Activated CD4-positive, alpha-beta memory T cell treated with anti-CD3 and anti-CD28 coated beads for 36 hours (primary cell): ENCODE results near the gene MYL11. TPM values are rescaled to one million over a fixed set of nuclear protein-coding genes. Genes with fewer than 3 reads are reported as not detected.

Experiments used
- CTCF ChIA-PET: fragments of 350-600 bp; sonication (Branson Sonifier 250); formaldehyde crosslinking; loops from one replicate; lab custom pipeline; 2021; ENCODE audit warnings: antibody characterized with exemption, inconsistent platforms; lab: Charles Lee
- POLR2A ChIA-PET: fragments of 350-600 bp; sonication (Branson Sonifier 250); formaldehyde crosslinking; loops from one replicate; lab custom pipeline; 2021; ENCODE audit warnings: antibody characterized with exemption; lab: Charles Lee
- DNase-seq: peaks from one replicate; pipeline ENCODE4 v3.0.0-alpha.2; 2020
- H3K27ac Mint-ChIP-seq: one replicate; pipeline ENCODE4 v1.8.0; 2021; ENCODE audit warnings: mixed read lengths
- H3K27me3 Mint-ChIP-seq: one replicate; pipeline ENCODE4 v1.8.0; 2021; ENCODE audit warnings: mixed read lengths
- H3K36me3 Mint-ChIP-seq: one replicate; pipeline ENCODE4 v1.8.0; 2021; ENCODE audit warnings: mixed read lengths
- H3K4me1 Mint-ChIP-seq: one replicate; pipeline ENCODE4 v1.8.0; 2021; ENCODE audit warnings: low read depth, mixed read lengths
- H3K4me3 Mint-ChIP-seq: one replicate; pipeline ENCODE4 v1.8.0; 2021; ENCODE audit warnings: mild to moderate bottlenecking, mixed read lengths
- H3K9me3 Mint-ChIP-seq: one replicate; pipeline ENCODE4 v1.8.0; 2021; ENCODE audit warnings: mixed read lengths
- intact Hi-C: fragments of 100-400 bp; cut with micrococcal nuclease; formaldehyde crosslinking; loops from one replicate; pipeline ENCODE4 v1.15.1; 2023
- total RNA-seq, 2 experiments: library from RNA; stranded (reverse); gene quantifications; one replicate each; pipeline ENCODE4 v1.2.3, GENCODE V29; 2021

The MYL11 gene
- total RNA-seq, 2 experiments from 2014 or later = 0.83 to 1.6 TPM

DNA sequence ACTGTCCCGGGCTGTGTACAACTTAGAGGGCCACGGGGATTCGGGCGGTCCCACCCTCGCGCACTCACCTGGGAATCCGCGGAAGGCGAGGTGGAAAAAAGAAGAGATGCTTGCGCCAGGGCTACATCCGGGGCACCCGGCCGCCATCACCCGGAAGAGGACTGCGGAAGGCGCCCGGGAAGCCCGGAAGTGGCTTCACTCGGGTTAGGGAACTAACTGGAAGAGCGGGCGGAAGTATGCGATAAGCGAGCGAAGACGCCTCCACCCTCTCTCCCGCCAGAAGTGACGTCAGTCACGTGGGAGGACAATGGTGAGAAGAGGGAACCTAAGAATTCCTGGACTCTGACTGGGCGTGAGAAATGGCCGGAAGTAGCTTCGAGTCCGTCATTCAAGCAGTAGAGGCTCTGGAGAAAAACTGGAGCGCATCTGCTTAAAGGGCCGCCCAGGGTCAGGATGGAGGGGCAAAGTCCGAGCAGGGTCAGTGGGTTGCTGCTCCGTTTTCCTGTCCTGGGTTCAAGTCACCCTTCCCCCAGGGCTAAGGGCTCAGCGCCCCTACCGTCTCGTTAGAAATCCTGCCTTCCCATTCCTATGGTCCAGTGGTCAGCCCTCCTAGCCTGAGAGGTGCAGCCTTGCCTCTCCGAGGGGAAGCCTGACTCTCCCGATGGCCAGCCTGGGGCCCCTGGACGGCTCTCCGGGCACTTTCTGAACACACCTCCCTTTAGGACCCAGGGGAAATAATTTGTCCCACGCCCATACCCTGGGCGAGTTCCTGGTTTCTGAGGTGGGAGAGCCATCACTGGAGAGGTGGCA is 19.3 kb upstream of the MYL11 start, which contains the start of gene CD2BP2:
TSS of gene CD2BP2 (minus strand) at position 165 of the 810 bp plus-strand sequence. CDS start 627 bp downstream, outside the sequence.
- no peaks in the 10 kb centered on the region for H3K9me3 Mint-ChIP-seq
- H3K27ac Mint-ChIP-seq = peak within 1 kb of the TSS; percentile 95
- peaks cover 54% of the 10 kb centered on the region for H3K36me3 Mint-ChIP-seq
- peak; percentile 94 for DNase-seq
- peaks cover 45% of the 10 kb centered on the region for H3K4me1 Mint-ChIP-seq
- CTCF ChIA-PET = interaction anchor here (0.6 to 2.3 kb wide), 5 partner anchors 16 to 261 kb away, joined by 3 to 10 read pairs (median 4); partner anchors contain the start of genes DCTPP1 and TBC1D10B
- POLR2A ChIA-PET = interaction anchor here (1.5 to 1.7 kb wide), 4 partner anchors 15 to 63 kb away, joined by 4 to 6 read pairs (median 4); partner anchors contain the start of genes SEPTIN1 and TBC1D10B
- H3K27me3 Mint-ChIP-seq = no peaks in the 10 kb centered on the region
- intact Hi-C loops = loop anchor here (1.0 to 2.0 kb wide), 2 partner anchors 15 to 53 kb away; partner anchors contain the start of gene TBC1D10B
- peak within 1 kb of the TSS; percentile 94 for H3K4me3 Mint-ChIP-seq

DNA sequence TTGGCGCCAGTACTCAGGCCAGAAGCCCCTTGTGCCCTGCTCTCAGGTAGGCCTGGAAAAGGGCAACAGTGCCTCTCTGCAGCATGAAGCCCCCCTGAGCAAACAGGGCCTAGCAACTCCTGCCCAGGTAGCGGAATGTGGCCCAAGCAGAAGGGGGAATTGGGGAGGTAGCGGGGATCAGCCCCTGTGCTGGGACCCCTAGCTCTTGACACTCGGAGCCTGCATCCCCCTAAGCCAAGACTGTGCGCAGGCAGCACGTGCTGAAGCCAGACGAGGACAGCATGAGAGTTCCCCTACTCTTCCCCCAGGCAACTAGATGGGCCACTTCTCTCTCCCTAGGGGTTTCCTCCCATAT is 18.7 kb upstream of the MYL11 start:
- POLR2A ChIA-PET = interaction anchor here (0.6 to 1.0 kb wide), 2 partner anchors 8 to 20 kb away, joined by 3 read pairs; no protein-coding TSS in a partner anchor
- peaks cover 49% of the 10 kb centered on the region for H3K36me3 Mint-ChIP-seq
- no peak for DNase-seq

DNA sequence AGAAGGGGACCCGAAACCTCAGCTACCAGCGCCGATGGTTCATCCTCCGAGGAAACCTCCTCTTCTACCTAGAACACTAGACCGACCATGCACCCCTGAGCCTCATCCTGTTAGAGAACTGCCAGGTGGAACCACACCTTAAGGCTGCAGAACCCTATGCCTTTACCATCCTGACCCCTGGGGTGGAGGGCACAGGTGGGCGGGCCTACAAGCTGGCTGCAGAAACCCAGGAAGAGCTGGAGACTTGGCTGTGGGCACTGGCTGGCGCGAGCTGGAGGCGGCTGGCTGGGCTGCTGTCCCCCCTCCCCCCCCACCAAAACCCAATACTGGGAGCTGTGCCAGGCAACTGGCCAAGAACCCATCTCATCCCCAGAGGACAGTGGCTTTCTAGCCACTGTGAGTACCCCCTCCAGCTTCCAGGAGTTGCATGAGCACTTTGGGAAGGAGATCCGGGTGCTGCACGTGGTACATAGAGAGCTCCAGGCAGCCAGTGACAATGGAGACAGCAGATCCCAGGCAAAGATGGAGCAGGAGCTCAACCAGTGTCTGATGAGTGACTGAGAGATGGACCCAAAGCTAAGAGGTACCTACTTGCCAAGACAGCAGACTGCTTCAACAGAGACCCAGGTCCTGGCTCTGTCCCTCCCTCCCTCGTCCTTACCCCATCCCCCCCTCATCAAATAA is 18.1 kb upstream of the MYL11 start:
- Mint-ChIP-seq H3K27me3 (no peaks in the 10 kb centered on the region), H3K27ac (peak overlapping the region; percentile 95), H3K4me1 (peaks cover 35% of the 10 kb centered on the region), H3K36me3 (peaks cover 44% of the 10 kb centered on the region), H3K4me3 (peak overlapping the region; percentile 94), H3K9me3 (no peaks in the 10 kb centered on the region)
- peak; percentile 31 for DNase-seq
- ChIA-PET CTCF (interaction anchor here (0.9 to 1.5 kb wide), 3 partner anchors 53 to 244 kb away, joined by 3 to 6 read pairs (median 4); partner anchors contain the start of genes DCTPP1 and GDPD3), POLR2A (interaction anchor here (0.6 to 1.0 kb wide), 3 partner anchors 8 to 567 kb away, joined by 3 read pairs; no protein-coding TSS in a partner anchor)
- intact Hi-C loops = no loop called here

More for the DNA sequence above, 18.7 kb upstream of the MYL11 start:
- peak overlapping the region; percentile 94 for H3K4me3 Mint-ChIP-seq
- intact Hi-C loops = loop anchor here (1.0 to 2.0 kb wide), 2 partner anchors 14 to 53 kb away; partner anchors contain the start of gene TBC1D10B
- CTCF ChIA-PET = interaction anchor here (0.9 to 1.5 kb wide), 3 partner anchors 54 to 243 kb away, joined by 3 to 6 read pairs (median 4); partner anchors contain the start of genes DCTPP1 and GDPD3
- H3K4me1 Mint-ChIP-seq = peaks cover 39% of the 10 kb centered on the region
- no peaks in the 10 kb centered on the region for H3K27me3 Mint-ChIP-seq
- no peaks in the 10 kb centered on the region for H3K9me3 Mint-ChIP-seq
- H3K27ac Mint-ChIP-seq = peak overlapping the region; percentile 95

GRCh38 chr16:30357085-30357714 is 17.4 kb upstream of the MYL11 start:
- ChIA-PET POLR2A (interaction anchor here (0.6 kb wide), 1 partner anchor 568 kb away, joined by 3 read pairs; no protein-coding TSS in a partner anchor), CTCF (interaction anchor here (1.5 kb wide), 1 partner anchor 52 kb away, joined by 6 read pairs; no protein-coding TSS in a partner anchor)
- Mint-ChIP-seq H3K4me3 (no peak overlapping the region), H3K9me3 (no peaks in the 10 kb centered on the region), H3K27ac (peak overlapping the region; percentile 14), H3K4me1 (peaks cover 33% of the 10 kb centered on the region), H3K36me3 (peaks cover 41% of the 10 kb centered on the region), H3K27me3 (no peaks in the 10 kb centered on the region)
- no peak for DNase-seq
- intact Hi-C loops = no loop called here

- POLR2A ChIA-PET = no interaction called here
- Mint-ChIP-seq H3K27me3 (no peaks in the 10 kb centered on the region), H3K9me3 (no peaks in the 10 kb centered on the region), H3K27ac (no peak overlapping the region), H3K4me3 (no peak overlapping the region), H3K4me1 (peaks cover 32% of the 10 kb centered on the region), H3K36me3 (peaks cover 34% of the 10 kb centered on the region)
- CTCF ChIA-PET = interaction anchor here (1.5 kb wide), 1 partner anchor 51 kb away, joined by 6 read pairs; no protein-coding TSS in a partner anchor
- no peak for DNase-seq
- intact Hi-C loops = no loop called here
Observed at GRCh38 chr16:30357715-30358576, 16.7 kb upstream of the MYL11 start.

- intact Hi-C loops = no loop called here
- ChIA-PET CTCF (no interaction called here), POLR2A (no interaction called here)
- H3K27me3 Mint-ChIP-seq = no peaks in the 10 kb centered on the region
- peaks cover 28% of the 10 kb centered on the region for H3K4me1 Mint-ChIP-seq
- no peak for DNase-seq
- H3K4me3 Mint-ChIP-seq = no peak overlapping the region
- peaks cover 36% of the 10 kb centered on the region for H3K36me3 Mint-ChIP-seq
- H3K9me3 Mint-ChIP-seq = no peaks in the 10 kb centered on the region
- H3K27ac Mint-ChIP-seq = no peak overlapping the region
Observed at GRCh38 chr16:30358577-30358936, 16.0 kb upstream of the MYL11 start.

GRCh38 chr16:30358990-30359870 is 15.4 kb upstream of the MYL11 start:
- DNase-seq = no peak
- intact Hi-C loops = no loop called here
- CTCF ChIA-PET = interaction anchor here (1.2 kb wide), 1 partner anchor 36 kb away, joined by 4 read pairs; the partner anchor contains the start of gene ZNF48
- no peaks in the 10 kb centered on the region for H3K27me3 Mint-ChIP-seq
- H3K36me3 Mint-ChIP-seq = peaks cover 37% of the 10 kb centered on the region
- H3K4me3 Mint-ChIP-seq = no peak overlapping the region
- H3K27ac Mint-ChIP-seq = no peak overlapping the region
- POLR2A ChIA-PET = no interaction called here
- peaks cover 21% of the 10 kb centered on the region for H3K4me1 Mint-ChIP-seq
- H3K9me3 Mint-ChIP-seq = no peaks in the 10 kb centered on the region

- intact Hi-C loops = no loop called here
- no peak for DNase-seq
- H3K27me3 Mint-ChIP-seq = no peaks in the 10 kb centered on the region
- H3K36me3 Mint-ChIP-seq = peaks cover 37% of the 10 kb centered on the region
- H3K4me3 Mint-ChIP-seq = no peak overlapping the region
- H3K9me3 Mint-ChIP-seq = no peaks in the 10 kb centered on the region
- no peak overlapping the region for H3K27ac Mint-ChIP-seq
- CTCF ChIA-PET = interaction anchor here (1.2 kb wide), 1 partner anchor 35 kb away, joined by 4 read pairs; the partner anchor contains the start of gene ZNF48
- H3K4me1 Mint-ChIP-seq = peaks cover 17% of the 10 kb centered on the region
- POLR2A ChIA-PET = no interaction called here
Observed at GRCh38 chr16:30359871-30360170, 14.8 kb upstream of the MYL11 start.

GRCh38 chr16:30361180-30361579 is 13.4 kb upstream of the MYL11 start:
- POLR2A ChIA-PET = interaction anchor here (0.6 kb wide), 1 partner anchor 268 kb away, joined by 3 read pairs; no protein-coding TSS in a partner anchor
- Mint-ChIP-seq H3K36me3 (peaks cover 42% of the 10 kb centered on the region), H3K9me3 (no peaks in the 10 kb centered on the region), H3K27me3 (no peaks in the 10 kb centered on the region), H3K4me3 (no peak overlapping the region), H3K27ac (no peak overlapping the region), H3K4me1 (peaks cover 20% of the 10 kb centered on the region)
- CTCF ChIA-PET = no interaction called here
- DNase-seq = no peak
- intact Hi-C loops = no loop called here

GRCh38 chr16:30365200-30365599 is 9.4 kb upstream of the MYL11 start:
- intact Hi-C loops = no loop called here
- Mint-ChIP-seq H3K36me3 (peaks cover 44% of the 10 kb centered on the region), H3K27ac (no peak overlapping the region), H3K4me1 (peaks cover 30% of the 10 kb centered on the region), H3K4me3 (no peak overlapping the region), H3K9me3 (no peaks in the 10 kb centered on the region), H3K27me3 (no peaks in the 10 kb centered on the region)
- POLR2A ChIA-PET = no interaction called here
- DNase-seq = no peak
- CTCF ChIA-PET = interaction anchor here (0.8 to 0.9 kb wide), 2 partner anchors 30 to 233 kb away, joined by 3 to 5 read pairs; partner anchors contain the start of gene ZNF48
